ENCODE results near the gene SORCS1. TPM values are rescaled to one million over a fixed set of nuclear protein-coding genes. Genes with fewer than 3 reads are reported as not detected.

SORCS1 gene
- total and polyA plus RNA-seq, 4 donors, result 0.04 to 3.5 (median 0.05) TPM

- H3K27ac ChIP-seq (ENCODE audit: low read depth in 1 of 2, low read length in 1 of 2), result no peak overlapping the region
- H3K4me3 ChIP-seq, result no peak overlapping the region
- ATAC-seq (ENCODE audit: insufficient read depth, low FRiP score) (no peak), DNase-seq (peak; percentile 12 to 31 (median 27))
- no peaks in the 10 kb centered on the region for H3K36me3 ChIP-seq (ENCODE audit: control insufficient read depth in 4 of 4, insufficient read depth in 4 of 4, low read length in 4 of 4)
- TF ChIP-seq CTCF (IDR thresholded peaks at IDR 0.05; ENCODE audit: control extremely low read depth, extremely low read depth), result no peak
- H3K9me3 ChIP-seq (ENCODE audit: control insufficient read depth in 4 of 4, insufficient read depth in 3 of 4, low read length in 3 of 4), result no peaks in the 10 kb centered on the region
- H3K27me3 ChIP-seq (ENCODE audit: control insufficient read depth in 3 of 3, insufficient read depth in 3 of 3, low read length in 2 of 3), result no peaks in the 10 kb centered on the region
- peak overlapping the region in 1 of 2 donors; percentile 11 for H3K9ac ChIP-seq (ENCODE audit: insufficient read depth in 1 of 2, low read length in 2 of 2)
- peaks cover 0 to 31% (median 11%) of the 10 kb centered on the region in 5 donors for H3K4me1 ChIP-seq (ENCODE audit: control insufficient read depth in 5 of 5, insufficient read depth in 5 of 5, low read length in 5 of 5)
- WGBS, 2 donors, result 65 to 75% methylated on average over 4 of the region's 4 CpGs
Observed at GRCh38 chr10:106898446-106898845, 266.1 kb downstream of the SORCS1 start.

- no peak overlapping the region for H3K4me3 ChIP-seq
- TF ChIP-seq CTCF (IDR thresholded peaks at IDR 0.05; ENCODE audit: control extremely low read depth, extremely low read depth), result no peak
- no peak for ATAC-seq (ENCODE audit: insufficient read depth, low FRiP score)
Observed at GRCh38 chr10:106897719-106898118, 266.8 kb downstream of the SORCS1 start.

GRCh38 chr10:106894692-106895091 is 269.8 kb downstream of the SORCS1 start:
- DNase-seq (peak in 2 of 3 donors; percentile 84 to 90), ATAC-seq (ENCODE audit: insufficient read depth, low FRiP score) (no peak)
- Histone ChIP-seq H3K36me3 (ENCODE audit: control insufficient read depth in 4 of 4, insufficient read depth in 4 of 4, low read length in 4 of 4) (no peaks in the 10 kb centered on the region), H3K9ac (ENCODE audit: insufficient read depth in 1 of 2, low read length in 2 of 2) (no peak overlapping the region), H3K4me3 (no peak overlapping the region), H3K27ac (ENCODE audit: low read depth in 1 of 2, low read length in 1 of 2) (no peak overlapping the region), H3K9me3 (ENCODE audit: control insufficient read depth in 4 of 4, insufficient read depth in 3 of 4, low read length in 3 of 4) (no peaks in the 10 kb centered on the region), H3K27me3 (ENCODE audit: control insufficient read depth in 3 of 3, insufficient read depth in 3 of 3, low read length in 2 of 3) (no peaks in the 10 kb centered on the region), H3K4me1 (ENCODE audit: control insufficient read depth in 5 of 5, insufficient read depth in 5 of 5, low read length in 5 of 5) (peaks cover 0 to 31% (median 11%) of the 10 kb centered on the region in 5 donors)
- no peak for TF ChIP-seq CTCF (IDR thresholded peaks at IDR 0.05; ENCODE audit: control extremely low read depth, extremely low read depth)
- WGBS, 2 donors, result 56 to 77% methylated on average over 1 of the region's 1 CpG

More at GRCh38 chr10:106897719-106898118, 266.8 kb downstream of the SORCS1 start:
- Histone ChIP-seq H3K9ac (ENCODE audit: insufficient read depth in 1 of 2, low read length in 2 of 2) (no peak overlapping the region), H3K36me3 (ENCODE audit: control insufficient read depth in 4 of 4, insufficient read depth in 4 of 4, low read length in 4 of 4) (no peaks in the 10 kb centered on the region), H3K27me3 (ENCODE audit: control insufficient read depth in 3 of 3, insufficient read depth in 3 of 3, low read length in 2 of 3) (no peaks in the 10 kb centered on the region), H3K4me1 (ENCODE audit: control insufficient read depth in 5 of 5, insufficient read depth in 5 of 5, low read length in 5 of 5) (peaks cover 0 to 31% (median 11%) of the 10 kb centered on the region in 5 donors), H3K9me3 (ENCODE audit: control insufficient read depth in 4 of 4, insufficient read depth in 3 of 4, low read length in 3 of 4) (no peaks in the 10 kb centered on the region), H3K27ac (ENCODE audit: low read depth in 1 of 2, low read length in 1 of 2) (no peak overlapping the region)
- WGBS, 2 donors, result 54 to 73% methylated on average over 7 of the region's 7 CpGs
- DNase-seq, result peak; percentile 82 to 91 (median 88)

GRCh38 chr10:106877574-106877973 is 286.9 kb downstream of the SORCS1 start:
- H3K4me1 ChIP-seq (ENCODE audit: control insufficient read depth in 5 of 5, insufficient read depth in 5 of 5, low read length in 5 of 5), result no peaks in the 10 kb centered on the region

More at GRCh38 chr10:106877574-106877973, 286.9 kb downstream of the SORCS1 start:
- no peaks in the 10 kb centered on the region for H3K36me3 ChIP-seq (ENCODE audit: control insufficient read depth in 4 of 4, insufficient read depth in 4 of 4, low read length in 4 of 4)
- H3K27ac ChIP-seq (ENCODE audit: low read depth in 1 of 2, low read length in 1 of 2), result no peak overlapping the region
- ATAC-seq (ENCODE audit: insufficient read depth, low FRiP score) (no peak), DNase-seq (no peak)
- H3K9ac ChIP-seq (ENCODE audit: insufficient read depth in 1 of 2, low read length in 2 of 2), result no peak overlapping the region
- TF ChIP-seq CTCF (IDR thresholded peaks at IDR 0.05; ENCODE audit: control extremely low read depth, extremely low read depth), result no peak
- H3K9me3 ChIP-seq (ENCODE audit: control insufficient read depth in 4 of 4, insufficient read depth in 3 of 4, low read length in 3 of 4), result peaks cover 0 to 6% (median 1%) of the 10 kb centered on the region in 4 donors
- no peak overlapping the region for H3K4me3 ChIP-seq
- no peaks in the 10 kb centered on the region for H3K27me3 ChIP-seq (ENCODE audit: control insufficient read depth in 3 of 3, insufficient read depth in 3 of 3, low read length in 2 of 3)
- WGBS, 2 donors, result 85 to 93% methylated on average over 5 of the region's 5 CpGs

Measured in lung (tissue), 12 donors.